Kidney epithelial cell (primary cell): ENCODE results near the gene AOC2. TPM values are rescaled to one million over a fixed set of nuclear protein-coding genes. Genes with fewer than 3 reads are reported as not detected.
"Not testable (repeated sequence)": the region's sequence is repeated elsewhere in the genome, so short reads cannot be mapped to it uniquely, and the experiment has no call there.

Experiments
- DNase-seq: peaks from one replicate; pipeline ENCODE4 v3.0.0-alpha.2; 2010; ENCODE audit warnings: low read depth
- H3K27me3 ChIP-seq: 2 replicates; pipeline ENCODE4 v1.6.0; 2011; ENCODE audit warnings: low read length; ENCODE audit not compliant: control insufficient read depth, insufficient read depth
- H3K36me3 ChIP-seq: 2 replicates; pipeline ENCODE4 v1.5.1; 2011; ENCODE audit warnings: low read length; ENCODE audit not compliant: control insufficient read depth, insufficient read depth
- H3K4me3 ChIP-seq: 2 replicates; pipeline ENCODE4 v1.5.1; 2011; ENCODE audit warnings: low read depth, mild to moderate bottlenecking, control low read depth, low read length
- total RNA-seq: library from RNA; depleted of rRNA; stranded (reverse); fragments of >200 nt; gene quantifications from 2 replicates; pipeline ENCODE4 v1.2.3, GENCODE V29; 2015
- TF ChIP-seq, protein P1 (sequence below): IDR thresholded peaks from 2 replicates; pipeline ENCODE4 v1.5.1; 2011; ENCODE audit warnings: mild to moderate bottlenecking, moderate library complexity, low read length, control low read depth, inconsistent platforms; ENCODE audit not compliant: insufficient read depth, poor library complexity, severe bottlenecking

Gene AOC2
- total RNA-seq, 1 donor from 2014 or later = 3.7 TPM

DNA sequence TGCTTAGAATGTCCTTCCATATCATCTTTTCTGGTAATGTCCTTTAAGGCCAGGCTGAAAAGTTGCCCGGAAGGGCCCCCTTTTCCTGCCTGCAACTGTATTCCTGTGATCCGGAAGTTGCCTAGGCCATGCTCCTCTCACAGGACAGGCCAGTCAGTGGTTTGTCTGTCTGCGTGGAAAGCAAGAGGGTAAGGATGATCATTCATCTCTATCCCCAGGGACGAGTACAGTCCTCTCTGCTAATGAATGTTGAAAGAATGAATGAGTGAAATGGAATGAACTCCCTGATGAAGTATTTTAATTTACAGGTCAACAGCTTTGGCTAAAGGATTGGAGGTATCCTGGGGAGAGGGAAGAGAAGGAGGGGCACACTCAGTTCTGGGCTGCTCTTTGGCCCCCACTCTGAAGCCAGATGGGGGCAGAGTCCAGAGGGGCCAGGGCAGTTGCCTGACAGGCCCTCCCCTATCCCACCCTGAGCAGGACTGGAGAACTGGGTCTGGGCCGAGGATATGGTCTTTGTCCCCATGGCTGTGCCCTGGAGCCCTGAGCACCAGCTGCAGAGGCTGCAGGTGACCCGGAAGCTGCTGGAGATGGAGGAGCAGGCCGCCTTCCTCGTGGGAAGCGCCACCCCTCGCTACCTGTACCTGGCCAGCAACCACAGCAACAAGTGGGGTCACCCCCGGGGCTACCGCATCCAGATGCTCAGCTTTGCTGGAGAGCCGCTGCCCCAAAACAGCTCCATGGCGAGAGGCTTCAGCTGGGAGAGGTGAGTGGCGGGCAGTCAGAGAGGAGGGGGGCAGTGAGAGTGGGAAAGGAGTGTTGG lies 9.8 kb downstream of the AOC2 start:
- TF ChIP-seq, protein P1, sequence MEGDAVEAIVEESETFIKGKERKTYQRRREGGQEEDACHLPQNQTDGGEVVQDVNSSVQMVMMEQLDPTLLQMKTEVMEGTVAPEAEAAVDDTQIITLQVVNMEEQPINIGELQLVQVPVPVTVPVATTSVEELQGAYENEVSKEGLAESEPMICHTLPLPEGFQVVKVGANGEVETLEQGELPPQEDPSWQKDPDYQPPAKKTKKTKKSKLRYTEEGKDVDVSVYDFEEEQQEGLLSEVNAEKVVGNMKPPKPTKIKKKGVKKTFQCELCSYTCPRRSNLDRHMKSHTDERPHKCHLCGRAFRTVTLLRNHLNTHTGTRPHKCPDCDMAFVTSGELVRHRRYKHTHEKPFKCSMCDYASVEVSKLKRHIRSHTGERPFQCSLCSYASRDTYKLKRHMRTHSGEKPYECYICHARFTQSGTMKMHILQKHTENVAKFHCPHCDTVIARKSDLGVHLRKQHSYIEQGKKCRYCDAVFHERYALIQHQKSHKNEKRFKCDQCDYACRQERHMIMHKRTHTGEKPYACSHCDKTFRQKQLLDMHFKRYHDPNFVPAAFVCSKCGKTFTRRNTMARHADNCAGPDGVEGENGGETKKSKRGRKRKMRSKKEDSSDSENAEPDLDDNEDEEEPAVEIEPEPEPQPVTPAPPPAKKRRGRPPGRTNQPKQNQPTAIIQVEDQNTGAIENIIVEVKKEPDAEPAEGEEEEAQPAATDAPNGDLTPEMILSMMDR = no peak
- no peaks in the 10 kb centered on the region for H3K36me3 ChIP-seq
- DNase-seq = no peak
- no peak overlapping the region for H3K4me3 ChIP-seq
- H3K27me3 ChIP-seq = no peaks in the 10 kb centered on the region

DNA sequence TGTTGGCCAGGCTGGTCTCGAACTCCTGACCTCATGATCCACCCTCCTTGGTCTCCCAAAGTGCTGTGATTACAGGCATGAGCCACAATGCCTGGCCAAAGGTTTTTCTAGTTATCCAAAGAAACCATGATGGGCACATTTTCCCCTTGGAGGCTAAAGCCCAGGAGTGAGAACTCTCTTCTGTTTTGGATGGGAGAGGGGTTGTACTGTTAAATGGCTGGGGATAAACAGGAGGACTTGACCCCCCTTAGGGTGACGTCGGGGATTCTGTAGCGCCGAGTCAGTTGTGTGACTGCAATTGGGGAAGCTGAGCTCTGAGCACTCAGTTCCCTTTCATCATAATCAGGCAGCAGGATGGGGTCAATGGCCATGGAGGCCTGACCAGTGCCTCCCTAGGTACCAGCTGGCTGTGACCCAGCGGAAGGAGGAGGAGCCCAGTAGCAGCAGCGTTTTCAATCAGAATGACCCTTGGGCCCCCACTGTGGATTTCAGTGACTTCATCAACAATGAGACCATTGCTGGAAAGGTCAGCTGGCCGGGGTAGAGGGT lies 10.7 kb downstream of the AOC2 start:
- DNase-seq = no peak
- Histone ChIP-seq H3K27me3 (no peaks in the 10 kb centered on the region), H3K4me3 (no peak overlapping the region), H3K36me3 (no peaks in the 10 kb centered on the region)
- TF ChIP-seq, protein P1 = no peak

DNA sequence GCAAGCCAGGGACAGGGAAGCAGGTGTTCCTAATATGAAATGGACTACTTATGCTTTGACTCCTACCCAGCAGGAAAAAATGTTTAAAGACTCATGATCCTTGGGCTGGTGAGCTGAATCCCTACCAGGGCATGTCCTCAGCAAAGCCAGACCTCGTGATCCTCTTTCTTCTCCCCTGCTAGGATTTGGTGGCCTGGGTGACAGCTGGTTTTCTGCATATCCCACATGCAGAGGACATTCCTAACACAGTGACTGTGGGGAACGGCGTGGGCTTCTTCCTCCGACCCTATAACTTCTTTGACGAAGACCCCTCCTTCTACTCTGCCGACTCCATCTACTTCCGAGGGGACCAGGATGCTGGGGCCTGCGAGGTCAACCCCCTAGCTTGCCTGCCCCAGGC lies 11.7 kb downstream of the AOC2 start:
- H3K27me3 ChIP-seq, H3K4me3 ChIP-seq, DNase-seq, H3K36me3 ChIP-seq: not testable (repeated sequence)

DNA sequence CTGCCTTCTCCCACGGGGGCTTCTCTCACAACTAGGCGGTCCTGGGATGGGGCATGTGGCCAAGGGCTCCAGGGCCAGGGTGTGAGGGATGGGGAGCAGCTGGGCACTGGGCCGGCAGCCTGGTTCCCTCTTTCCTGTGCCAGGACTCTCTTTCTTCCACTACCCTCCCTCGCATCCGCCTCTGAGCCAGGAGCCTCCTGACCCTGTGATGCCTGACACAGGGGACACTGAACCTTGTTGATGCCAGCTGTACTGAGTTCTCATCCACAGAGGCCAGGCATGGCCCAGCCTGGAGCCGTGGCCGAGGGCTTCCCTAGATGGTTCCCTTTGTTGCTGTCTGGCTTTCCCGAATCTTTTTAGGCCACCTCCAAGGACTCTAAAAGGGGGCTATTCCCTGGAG lies 12.1 kb downstream of the AOC2 start:
- H3K4me3 ChIP-seq = not testable (repeated sequence)

DNA sequence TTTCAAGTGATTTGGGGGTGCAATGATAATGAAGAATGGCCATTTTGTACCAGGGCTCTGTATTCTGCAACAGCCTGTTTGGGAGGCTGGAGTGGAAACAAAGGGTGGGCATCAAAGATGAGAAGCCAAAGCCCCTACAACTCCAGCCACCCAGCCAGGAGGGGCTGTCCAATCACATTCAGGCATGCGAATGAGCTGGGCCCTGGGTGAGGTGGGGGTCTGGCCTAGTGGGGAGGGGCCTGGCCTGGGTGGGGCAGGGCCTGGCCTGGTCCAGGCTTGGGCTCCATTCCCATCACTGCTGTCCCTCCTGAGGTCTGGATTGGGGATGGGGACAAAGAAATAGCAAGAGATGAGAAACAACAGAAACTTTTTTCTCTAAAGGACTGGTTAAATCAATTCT lies 13.0 kb downstream of the AOC2 start:
- no peaks in the 10 kb centered on the region for H3K27me3 ChIP-seq
- no peak overlapping the region for H3K4me3 ChIP-seq
- H3K36me3 ChIP-seq = no peaks in the 10 kb centered on the region
- TF ChIP-seq, protein P1 = no peak
- no peak for DNase-seq

More for the DNA sequence above, 12.1 kb downstream of the AOC2 start:
- H3K27me3 ChIP-seq, H3K36me3 ChIP-seq, DNase-seq: not testable (repeated sequence)

DNA sequence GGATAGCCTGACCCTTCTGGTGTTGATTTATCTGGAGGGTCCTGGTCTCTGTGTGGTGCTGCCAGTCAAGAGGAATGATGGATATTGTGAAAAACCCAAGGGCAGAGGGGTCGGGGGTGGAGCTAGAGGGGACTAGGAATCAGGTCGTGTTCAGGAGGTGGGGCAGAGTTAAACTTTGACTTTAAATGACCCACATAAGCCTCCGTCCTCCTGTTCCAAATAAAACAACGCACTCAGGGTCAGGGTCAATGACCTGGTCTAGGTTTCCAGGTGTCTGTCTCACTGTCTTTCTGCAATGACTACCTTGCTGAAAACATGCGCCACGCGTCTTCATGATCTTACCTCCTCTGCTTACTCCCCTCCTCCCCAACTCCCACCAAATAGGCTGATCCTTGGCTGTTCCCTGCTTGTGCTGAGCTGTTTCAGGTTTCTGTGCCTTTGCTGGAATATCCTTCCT lies 21.3 kb downstream of the AOC2 start:
- no peak for DNase-seq
- H3K27me3 ChIP-seq = peaks cover 2% of the 10 kb centered on the region
- TF ChIP-seq, protein P1 = no peak
- no peaks in the 10 kb centered on the region for H3K36me3 ChIP-seq
- H3K4me3 ChIP-seq = no peak overlapping the region

DNA sequence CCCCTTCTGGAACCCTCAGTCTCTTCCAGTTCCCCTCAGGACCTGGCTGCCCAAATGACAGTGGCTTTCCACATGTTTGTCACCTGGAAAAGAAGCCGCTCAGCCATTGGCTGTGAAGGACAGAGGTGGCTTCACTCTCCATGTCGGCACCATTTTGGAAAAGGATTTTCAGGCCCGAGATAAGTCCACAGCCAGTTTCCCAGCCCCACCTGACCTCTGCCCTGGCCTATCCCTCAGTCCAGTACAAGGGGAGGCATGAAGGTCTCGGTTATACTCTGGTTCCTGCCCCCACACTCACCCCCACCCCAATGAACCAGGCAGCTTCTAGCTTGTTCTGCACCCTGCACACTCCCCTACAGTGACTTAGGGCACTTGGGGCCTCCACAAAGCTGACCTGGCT lies 21.8 kb downstream of the AOC2 start:
- TF ChIP-seq, protein P1 = no peak
- DNase-seq = no peak
- no peak overlapping the region for H3K4me3 ChIP-seq
- no peaks in the 10 kb centered on the region for H3K36me3 ChIP-seq
- H3K27me3 ChIP-seq = peaks cover 2% of the 10 kb centered on the region
